ENCODE data around the gene AMIGO3. TPM values are rescaled to one million over a fixed set of nuclear protein-coding genes. Genes with fewer than 3 reads are reported as not detected.

Gene AMIGO3
- total and polyA plus RNA-seq, 2 experiments from 2014 or later, result 2.9 to 10.4 TPM

DNA sequence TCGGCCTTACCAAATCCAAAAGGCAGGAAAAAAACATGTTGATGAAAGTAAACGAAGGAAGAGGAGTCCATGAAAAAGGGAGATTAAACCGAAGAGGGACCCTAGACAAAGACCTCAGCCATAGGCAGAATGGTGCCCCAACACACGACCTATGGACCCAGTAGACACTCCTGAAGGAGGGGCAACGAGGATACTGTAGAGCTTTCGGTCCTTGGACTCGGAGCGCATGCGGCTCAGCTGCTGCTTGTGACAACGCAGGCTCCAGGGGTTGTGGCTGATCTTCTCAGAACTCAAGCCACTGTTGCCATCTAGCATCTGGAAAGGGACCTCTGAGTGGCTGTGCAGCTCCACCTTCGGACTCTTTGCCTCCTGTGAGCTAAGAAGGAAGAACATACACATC is 13.1 kb upstream of the AMIGO3 start (continued):
- TF ChIP-seq, protein P1, sequence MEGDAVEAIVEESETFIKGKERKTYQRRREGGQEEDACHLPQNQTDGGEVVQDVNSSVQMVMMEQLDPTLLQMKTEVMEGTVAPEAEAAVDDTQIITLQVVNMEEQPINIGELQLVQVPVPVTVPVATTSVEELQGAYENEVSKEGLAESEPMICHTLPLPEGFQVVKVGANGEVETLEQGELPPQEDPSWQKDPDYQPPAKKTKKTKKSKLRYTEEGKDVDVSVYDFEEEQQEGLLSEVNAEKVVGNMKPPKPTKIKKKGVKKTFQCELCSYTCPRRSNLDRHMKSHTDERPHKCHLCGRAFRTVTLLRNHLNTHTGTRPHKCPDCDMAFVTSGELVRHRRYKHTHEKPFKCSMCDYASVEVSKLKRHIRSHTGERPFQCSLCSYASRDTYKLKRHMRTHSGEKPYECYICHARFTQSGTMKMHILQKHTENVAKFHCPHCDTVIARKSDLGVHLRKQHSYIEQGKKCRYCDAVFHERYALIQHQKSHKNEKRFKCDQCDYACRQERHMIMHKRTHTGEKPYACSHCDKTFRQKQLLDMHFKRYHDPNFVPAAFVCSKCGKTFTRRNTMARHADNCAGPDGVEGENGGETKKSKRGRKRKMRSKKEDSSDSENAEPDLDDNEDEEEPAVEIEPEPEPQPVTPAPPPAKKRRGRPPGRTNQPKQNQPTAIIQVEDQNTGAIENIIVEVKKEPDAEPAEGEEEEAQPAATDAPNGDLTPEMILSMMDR (conservative IDR thresholded peaks at IDR 0.05; ENCODE audit: low read depth in 2 of 2), result no peak
- TF ChIP-seq NANOG (IDR thresholded peaks at IDR 0.05; ENCODE audit: borderline replicate concordance) (no peak), ZNF331 (CRISPR knock-in tag; IDR thresholded peaks at IDR 0.05; ENCODE audit: low read depth) (no peak)

DNA sequence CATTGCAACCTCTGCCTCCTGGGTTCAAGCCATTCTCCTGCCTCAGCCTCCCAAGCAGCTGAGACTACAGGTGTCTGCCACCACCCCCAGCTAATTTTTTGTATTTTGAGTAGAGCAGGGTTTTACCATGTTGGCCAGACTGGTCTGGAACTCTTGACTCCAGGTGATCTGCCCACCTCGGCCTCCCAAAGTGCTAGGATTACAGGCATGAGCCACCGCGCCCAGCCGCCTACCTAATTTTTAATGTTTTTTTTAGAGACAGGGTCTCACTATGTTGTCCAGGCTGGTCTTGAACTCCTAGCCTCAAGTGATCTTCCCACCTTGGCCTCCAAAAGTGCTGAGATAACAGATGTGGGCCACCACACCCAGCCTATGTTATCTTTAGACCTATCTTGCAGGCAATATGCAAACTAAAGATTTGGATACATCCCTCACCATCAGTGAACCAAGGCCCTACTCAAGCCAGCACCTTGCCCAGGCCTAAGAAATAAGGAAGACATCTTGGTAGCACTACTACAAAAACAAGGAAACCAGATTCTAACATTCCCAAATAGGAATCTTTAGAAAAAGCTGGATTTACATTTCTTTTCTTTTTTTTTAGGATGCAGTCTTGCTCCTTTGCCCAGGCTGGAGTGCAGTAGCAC is 10.6 kb upstream of the AMIGO3 start:
- Histone ChIP-seq H3K4me3 (no peak overlapping the region), H3K4me2 (no peak overlapping the region), H3K4me1 (ENCODE audit: insufficient read depth) (no peaks in the 10 kb centered on the region), H2AFZ (no peak overlapping the region), H3K27ac (ENCODE audit: low read depth) (no peak overlapping the region), H3K9me2 (ENCODE audit: insufficient read depth) (no peaks in the 10 kb centered on the region), H3K36me3 (ENCODE audit: insufficient read depth) (peaks cover 15% of the 10 kb centered on the region), H3F3A (replicated peaks; ENCODE audit: low read depth) (peaks cover 10% of the 10 kb centered on the region; the same call in 1 of the 2 replicates), H4K20me1 (replicated peaks; ENCODE audit: insufficient read depth) (0 out of 2 replicates have a peak, but pooled peaks cover 5% of the 10 kb centered on the region), H3K79me2 (replicated peaks; ENCODE audit: insufficient read depth) (no peaks in the 10 kb centered on the region), H3K27me3 (ENCODE audit: insufficient read depth) (no peaks in the 10 kb centered on the region)
- DNase-seq (ENCODE audit: low spot score) (no peak), ATAC-seq (no peak)
- Mint-ChIP-seq H3K9me3 (no peaks in the 10 kb centered on the region), H3K4me1 (no peaks in the 10 kb centered on the region), H3K4me3 (no peak overlapping the region), H3K27ac (no peak overlapping the region), H3K27me3 (ENCODE audit: insufficient read depth, low read depth, poor library complexity) (peaks cover 3% of the 10 kb centered on the region), H3K36me3 (ENCODE audit: low read depth) (peaks cover 35% of the 10 kb centered on the region)
- TF ChIP-seq, protein P2, sequence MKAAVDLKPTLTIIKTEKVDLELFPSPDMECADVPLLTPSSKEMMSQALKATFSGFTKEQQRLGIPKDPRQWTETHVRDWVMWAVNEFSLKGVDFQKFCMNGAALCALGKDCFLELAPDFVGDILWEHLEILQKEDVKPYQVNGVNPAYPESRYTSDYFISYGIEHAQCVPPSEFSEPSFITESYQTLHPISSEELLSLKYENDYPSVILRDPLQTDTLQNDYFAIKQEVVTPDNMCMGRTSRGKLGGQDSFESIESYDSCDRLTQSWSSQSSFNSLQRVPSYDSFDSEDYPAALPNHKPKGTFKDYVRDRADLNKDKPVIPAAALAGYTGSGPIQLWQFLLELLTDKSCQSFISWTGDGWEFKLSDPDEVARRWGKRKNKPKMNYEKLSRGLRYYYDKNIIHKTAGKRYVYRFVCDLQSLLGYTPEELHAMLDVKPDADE (IDR thresholded peaks at IDR 0.05), result no peak
- TF ChIP-seq NANOG (IDR thresholded peaks at IDR 0.05; ENCODE audit: borderline replicate concordance) (no peak), ZNF462 (CRISPR knock-in tag; IDR thresholded peaks at IDR 0.05) (no peak), CREB1 (CRISPR knock-in tag; IDR thresholded peaks at IDR 0.05; ENCODE audit: low read depth) (no peak), POLR2AphosphoS5 (IDR thresholded peaks at IDR 0.05; ENCODE audit: low read depth) (no peak), JUNB (IDR thresholded peaks at IDR 0.05; ENCODE audit: unreplicated experiment) (no peak), ZNF331 (CRISPR knock-in tag; IDR thresholded peaks at IDR 0.05; ENCODE audit: low read depth) (no peak), REST (IDR thresholded peaks at IDR 0.05; ENCODE audit: unreplicated experiment) (no peak)
